NCI-H187 treated with DMSO at 0.1 percent for 48 hours (cell line): ENCODE results near the gene DHX32.
"Not testable (repeated sequence)": the region's sequence is repeated elsewhere in the genome, so short reads cannot be mapped to it uniquely, and the experiment has no call there.

Experiments used
- DNase-seq: peaks from one replicate; lab custom pipeline; 2025; lab: John Stamatoyannopoulos, UW

Gene DHX32, protein sequence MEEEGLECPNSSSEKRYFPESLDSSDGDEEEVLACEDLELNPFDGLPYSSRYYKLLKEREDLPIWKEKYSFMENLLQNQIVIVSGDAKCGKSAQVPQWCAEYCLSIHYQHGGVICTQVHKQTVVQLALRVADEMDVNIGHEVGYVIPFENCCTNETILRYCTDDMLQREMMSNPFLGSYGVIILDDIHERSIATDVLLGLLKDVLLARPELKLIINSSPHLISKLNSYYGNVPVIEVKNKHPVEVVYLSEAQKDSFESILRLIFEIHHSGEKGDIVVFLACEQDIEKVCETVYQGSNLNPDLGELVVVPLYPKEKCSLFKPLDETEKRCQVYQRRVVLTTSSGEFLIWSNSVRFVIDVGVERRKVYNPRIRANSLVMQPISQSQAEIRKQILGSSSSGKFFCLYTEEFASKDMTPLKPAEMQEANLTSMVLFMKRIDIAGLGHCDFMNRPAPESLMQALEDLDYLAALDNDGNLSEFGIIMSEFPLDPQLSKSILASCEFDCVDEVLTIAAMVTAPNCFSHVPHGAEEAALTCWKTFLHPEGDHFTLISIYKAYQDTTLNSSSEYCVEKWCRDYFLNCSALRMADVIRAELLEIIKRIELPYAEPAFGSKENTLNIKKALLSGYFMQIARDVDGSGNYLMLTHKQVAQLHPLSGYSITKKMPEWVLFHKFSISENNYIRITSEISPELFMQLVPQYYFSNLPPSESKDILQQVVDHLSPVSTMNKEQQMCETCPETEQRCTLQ

DNA sequence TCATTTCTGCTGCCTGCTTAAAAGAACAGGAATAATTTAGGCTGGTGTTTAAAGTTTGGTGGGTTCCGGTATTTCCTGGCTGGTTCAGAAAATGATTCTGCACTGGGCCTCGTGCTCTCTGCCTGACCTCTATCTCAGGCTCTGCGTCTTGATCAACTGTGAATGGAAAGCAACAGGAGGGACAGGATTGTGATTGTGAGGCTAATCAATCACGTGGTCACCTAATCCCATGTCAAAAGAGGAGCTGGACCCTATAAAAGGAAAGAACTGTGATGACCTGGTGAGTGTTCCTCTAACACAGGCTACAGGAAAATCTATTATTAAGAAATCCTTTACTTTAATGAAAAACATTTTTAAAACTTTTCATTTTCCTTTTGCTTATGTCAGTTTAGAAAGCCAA, at the start of gene DHX32:
DHX32 (minus strand) TSS at position 101 of the 400 bp plus-strand sequence. CDS start 468 bp downstream, outside the sequence.
- DNase-seq: no peak

DNA sequence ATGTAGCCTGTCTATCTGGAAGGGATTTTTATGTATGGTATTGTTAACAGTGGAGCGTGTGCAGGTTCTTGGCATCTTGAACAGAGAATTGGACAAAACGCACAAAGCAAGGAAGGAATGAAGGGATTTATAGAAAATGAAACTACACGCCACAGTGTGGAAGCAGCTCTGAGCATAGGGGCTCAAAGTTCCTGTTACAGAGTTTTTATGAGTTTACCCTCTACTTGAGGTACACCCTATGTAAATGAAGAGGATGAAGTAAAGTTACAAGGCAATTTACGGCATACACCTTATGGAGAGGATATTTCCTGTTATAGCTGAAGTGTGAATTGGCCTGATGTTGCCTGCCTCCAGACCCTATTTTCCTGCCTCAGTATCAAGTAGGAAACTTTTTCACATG, 48.5 kb upstream of the DHX32 start:
- no peak for DNase-seq

DNA sequence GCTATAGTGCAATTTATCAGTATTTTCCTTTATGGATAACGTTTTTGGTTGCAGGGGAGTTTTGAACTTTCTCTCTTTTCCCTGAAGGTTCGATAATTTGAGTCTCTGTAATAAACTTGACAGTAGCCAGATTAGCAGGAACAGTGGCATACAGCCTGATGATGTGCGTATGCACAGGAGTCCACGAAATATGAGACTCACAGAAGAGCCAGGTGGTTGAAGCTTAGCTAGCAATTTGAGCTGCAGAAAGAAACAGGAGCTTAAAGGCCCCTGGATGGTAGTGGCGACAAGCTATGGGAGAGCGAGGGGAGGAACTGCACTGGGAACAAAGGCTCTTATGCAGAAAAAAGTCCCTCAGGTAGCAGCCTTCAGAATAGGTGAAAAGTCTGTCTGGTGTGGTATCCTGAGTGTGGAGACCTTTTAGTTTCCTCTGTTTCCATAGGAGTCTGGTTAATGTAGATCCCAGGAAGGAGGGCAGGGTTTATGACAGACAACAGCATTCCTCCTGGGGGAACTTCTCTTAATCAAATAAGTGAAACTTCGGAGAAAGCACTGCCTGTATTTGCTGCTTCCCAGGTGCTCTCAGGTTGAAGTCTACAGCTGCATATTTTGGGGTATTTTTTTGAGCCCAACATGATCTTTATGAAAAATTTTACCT, 48.0 kb upstream of the DHX32 start:
- no peak for DNase-seq

DNA sequence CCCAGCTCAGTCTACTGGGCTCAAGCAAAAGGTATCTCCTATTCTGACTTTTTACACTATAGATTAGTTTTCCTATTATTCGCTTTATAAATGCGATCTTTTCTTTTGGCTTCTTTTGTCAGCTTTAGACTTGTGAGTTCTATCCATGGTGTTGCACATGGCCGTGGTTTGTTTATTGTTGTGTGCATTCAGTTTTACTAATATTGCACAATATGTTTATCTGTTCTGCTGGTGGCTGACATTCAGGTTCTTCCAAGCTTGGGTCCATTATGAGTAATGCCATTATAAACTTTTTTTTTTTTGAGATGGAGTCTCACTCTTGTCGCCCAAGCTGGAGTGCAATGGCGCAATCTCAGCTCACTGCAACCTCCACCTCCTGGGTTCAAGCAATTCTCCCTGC, 46.2 kb upstream of the DHX32 start:
- DNase-seq: not testable (repeated sequence)

DNA sequence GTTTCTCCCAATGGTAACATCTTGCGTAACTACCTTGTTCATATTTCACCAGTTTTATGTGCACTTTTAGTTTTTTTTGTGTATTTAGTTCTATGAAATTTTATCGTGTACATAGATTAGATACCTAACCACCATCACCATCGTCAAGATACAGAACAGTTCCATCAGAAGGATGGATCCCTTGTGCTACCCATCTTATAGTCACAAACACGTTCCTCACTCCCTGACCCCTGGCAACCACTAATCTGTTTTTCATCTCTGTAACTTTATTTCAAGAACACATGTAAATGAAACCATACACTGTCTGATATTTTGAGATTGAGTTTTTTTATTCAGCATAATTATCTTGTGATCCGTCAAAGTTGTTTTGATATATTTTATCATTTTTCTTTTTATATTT, 45.2 kb upstream of the DHX32 start:
- DNase-seq: no peak

DNA sequence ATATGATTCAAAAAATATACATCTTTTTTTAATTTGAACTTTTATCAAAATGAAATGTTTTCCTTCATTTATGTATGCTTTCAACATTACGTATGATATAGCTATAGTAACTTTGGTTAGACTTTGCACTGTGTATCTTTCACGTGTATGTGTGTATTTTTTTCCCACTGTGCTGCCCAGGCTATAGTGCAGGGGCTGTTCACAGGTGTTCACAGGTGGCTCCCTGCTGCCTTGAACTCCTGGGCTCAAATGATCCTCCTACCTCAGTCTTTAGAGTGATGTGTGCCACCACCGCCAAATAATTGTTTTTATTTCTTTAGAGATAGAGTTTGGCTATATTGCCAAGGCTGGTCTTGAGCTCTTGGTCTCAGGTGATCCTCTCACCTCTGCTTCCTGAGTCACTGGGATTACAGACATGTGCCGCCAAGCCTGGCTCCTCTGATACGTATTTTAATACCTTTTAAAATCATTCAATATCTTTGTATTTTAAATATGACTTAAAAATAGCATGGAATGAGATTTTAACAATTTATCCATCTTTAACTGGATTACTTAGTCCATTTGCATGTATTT, 44.3 kb upstream of the DHX32 start:
- no peak for DNase-seq

DNA sequence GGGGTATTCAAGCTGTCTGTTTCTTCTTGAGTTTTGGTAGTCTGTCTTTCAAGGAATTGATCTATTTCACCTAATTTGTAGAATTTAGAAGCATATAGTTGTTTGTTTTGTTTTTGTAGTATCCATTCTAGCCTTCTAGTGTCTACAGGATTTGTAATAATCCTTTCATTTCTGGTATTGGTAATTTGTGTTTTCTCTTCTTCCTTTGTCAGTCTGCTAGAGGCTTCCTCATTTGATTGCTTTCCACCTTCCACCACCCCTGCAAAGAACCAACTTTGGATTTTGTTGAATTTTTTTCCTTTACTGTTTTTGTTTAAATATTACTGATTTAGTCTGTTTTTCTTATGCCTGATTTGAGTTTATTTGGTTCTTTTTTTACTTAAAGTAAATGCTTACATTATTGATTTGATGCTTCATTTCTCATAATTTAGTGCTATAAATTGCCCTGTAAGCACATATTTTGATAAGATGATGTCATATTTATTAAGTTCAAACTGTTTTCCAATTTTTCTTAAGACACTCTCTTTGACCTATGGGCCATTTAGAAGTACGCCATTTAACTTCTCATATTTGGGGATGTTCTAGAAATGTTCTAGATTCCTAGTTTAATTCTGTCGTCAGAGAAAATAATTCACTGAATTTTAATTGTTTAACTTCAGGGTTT, 40.7 kb upstream of the DHX32 start:
- DNase-seq: not testable (repeated sequence)

DNA sequence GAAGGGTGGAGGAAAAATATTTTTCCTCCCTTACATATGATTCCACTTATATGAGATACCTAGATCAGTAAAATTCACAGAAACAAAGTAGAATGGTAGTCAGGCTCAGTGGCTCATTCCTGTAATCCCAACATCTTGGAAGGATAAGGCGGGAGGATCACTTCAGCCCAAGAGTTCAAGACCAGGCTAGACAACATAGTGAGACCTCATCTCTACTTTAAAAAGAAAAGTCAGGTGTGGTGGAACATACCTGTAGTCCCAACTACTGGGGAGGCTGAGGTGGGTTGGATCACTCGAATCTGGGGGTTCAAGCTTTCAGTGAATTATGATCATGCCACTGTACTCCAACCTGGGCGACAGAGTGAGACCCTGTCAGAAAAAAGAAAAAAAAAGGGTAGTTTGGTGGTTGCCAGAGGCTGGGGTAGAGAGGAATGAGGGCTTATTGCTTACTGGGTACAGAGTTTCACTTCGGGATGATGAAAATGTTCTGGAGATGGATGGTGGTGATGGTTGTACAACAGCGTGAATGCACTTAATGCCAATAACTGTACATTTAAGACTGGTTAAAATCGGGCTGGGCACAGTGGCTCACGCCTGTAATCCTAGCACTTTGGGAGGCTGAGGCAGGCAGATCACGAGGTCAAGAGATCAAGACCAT, 36.7 kb upstream of the DHX32 start:
- not testable (repeated sequence) for DNase-seq

DNA sequence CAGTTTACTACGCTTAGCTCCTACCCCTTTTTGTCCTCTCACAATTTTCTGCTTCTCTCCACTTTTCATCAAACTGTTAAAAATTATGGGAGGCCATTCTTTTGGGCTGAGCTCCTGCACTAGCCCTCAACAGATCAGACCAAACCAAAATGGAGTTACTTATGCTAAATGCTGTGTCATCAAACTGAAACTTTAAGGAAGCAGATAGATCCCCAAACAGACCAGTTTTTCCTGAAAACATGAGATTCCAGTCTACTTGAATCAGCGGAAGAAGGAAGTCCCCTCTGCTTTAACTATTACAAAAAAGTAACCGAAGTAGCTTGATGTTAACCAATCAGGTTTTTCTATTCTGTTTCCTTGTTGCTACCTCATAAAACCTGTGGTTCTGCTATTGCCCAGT, 35.9 kb upstream of the DHX32 start:
- no peak for DNase-seq

DNA sequence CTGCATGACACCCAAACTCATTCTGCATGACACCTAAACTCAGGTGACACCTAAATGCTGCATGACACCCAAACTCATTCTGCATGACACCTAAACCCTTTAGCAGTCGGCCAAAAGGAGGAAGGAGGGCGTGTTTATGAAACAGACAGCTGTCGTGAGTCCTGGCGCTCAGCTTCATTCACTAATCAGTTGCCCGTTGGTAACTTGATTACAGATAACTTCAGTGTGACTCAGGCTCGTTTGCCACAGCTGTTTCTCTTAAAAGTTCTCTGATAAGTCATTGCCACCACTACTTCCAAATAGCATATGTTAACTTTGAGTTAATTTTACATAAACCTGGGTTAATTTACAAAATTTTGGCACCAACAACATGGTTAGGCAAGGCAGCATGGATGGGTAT, 32.2 kb upstream of the DHX32 start:
- DNase-seq: not testable (repeated sequence)

DNA sequence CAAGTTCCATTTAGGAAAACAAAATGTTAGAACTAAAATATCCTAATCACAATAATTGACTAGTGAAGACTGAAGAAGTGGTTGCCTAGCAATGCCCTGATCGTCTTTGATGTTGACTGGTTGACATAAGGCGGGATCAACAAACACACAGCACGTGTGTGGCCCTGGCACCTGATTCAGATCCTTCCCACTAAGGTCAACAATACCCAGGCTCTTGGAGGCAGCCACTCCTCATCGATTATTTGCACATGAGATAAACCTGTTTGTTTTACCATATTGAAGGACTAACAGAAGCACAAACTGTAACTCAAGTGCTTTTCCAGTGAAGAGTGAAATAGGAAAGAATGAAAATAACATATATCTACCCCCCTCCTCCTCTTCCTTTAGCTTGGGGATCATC, 30.9 kb upstream of the DHX32 start:
- no peak for DNase-seq

DNA sequence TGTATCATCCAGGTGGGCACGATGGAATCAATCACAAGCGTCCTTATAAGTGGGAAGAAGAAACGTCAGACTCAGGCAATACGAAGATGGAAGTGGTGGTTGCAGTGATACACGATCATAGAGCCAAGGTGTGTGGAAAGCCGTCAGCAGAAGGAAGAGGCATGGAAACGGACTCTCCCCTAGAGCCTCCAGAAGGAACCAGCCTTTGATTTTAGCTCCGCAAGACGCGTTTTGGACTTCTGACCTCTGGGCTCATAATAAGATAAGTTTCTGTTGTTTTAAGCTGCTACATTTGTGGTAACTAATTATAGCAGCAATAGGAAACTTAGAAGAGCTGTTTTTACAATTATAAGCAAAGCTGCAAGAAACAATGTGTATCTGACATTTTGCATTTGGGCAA, 30.1 kb upstream of the DHX32 start:
- DNase-seq: no peak

DNA sequence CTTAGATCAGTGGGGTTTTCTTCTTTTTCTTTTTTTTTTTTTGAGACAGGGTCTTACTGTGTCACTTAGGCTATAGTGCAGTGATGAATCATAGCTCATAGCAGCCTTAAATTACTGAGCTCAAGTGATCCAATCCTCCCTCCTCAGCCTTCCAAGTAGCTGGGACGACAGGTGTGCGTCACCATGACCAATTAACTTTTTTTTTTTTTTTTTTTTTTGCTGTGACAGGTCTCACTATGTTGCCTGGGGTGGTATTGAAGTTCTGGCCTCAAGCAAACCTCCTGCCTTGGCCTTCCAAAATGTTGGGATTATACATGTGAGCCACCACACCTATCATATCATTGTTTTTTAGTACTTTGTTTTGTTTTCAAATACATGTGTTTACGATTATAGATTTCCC, 28.4 kb upstream of the DHX32 start:
- not testable (repeated sequence) for DNase-seq

DNA sequence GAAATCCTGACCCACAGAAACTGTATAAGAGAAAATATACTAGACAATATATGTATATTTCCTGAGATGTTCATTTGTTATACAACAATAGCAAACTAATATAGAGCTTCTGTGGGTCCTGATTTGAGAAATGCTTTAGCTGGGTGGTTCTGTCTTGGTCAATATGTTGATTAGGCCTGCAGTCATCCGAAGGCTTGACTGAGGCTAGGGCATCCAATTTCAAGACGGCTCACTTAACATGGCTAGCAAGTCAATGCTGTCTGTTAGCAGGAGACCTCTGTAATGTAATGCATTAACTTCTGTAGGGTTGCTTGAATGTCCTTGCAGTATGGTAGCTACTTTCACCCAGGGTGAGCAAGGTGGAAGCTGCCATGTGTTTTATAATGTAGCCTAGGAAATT, 27.7 kb upstream of the DHX32 start:
- DNase-seq: not testable (repeated sequence)

DNA sequence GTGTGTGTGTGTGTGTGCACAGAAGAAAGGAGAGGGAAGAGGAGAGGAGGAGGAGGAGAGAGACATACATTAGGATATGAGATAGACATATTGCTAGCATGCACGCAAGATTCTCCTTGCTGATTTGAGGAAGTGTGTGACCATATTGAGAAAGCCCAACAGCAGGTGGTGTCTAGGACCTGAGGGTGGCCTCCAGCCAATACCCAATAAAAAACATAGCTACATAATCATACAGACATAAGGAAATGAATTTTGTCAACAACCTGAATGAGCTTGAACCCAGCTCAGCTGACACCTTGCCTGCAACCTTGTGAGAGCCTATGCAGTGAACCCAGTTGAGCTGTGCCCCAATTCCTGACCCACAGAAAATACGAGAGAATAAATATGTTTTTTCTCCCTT, 26.5 kb upstream of the DHX32 start:
- not testable (repeated sequence) for DNase-seq

DNA sequence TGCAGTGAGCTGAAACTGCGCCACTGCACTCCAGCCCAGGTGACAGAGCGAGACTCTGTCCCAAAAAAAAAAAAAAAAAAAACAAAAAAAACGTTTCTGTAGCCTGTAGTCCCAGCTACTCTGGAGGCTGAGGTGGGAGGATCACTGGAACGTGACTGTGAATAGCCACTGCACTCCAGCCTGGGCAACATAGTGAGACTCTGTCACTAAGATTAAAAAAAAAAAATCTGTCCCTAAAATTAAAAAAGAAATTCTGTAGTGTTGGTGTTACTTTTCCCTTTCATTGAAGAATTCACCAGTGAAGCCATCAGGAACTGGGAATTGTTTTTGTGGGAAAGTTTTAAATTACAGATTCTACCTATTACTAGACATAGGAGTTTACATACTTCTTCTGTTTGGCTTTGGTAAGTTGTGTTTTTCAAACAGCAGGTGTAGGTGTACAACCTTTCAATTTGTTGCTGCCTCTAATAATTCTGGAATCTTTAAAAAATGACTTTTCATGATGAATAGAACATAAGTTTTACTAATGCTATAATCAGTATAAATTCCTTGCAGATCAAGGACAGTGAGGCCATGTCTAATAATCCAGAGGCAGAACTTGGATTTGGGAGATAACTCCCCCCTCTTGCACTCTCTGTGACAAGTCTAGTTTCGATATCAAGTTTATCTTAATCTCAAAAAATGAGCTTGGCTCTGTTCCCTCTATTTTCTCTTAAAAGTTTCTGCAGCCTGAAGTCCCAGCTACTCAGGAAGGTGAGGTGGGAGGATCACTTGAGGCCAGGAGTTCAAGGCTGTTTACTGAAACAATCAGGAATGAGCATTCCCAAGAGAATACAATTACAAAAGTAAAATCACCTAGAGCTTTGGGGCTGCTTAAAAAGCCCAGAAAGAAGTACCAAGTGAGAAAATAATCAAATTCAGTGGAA, 24.2 kb upstream of the DHX32 start:
- DNase-seq: not testable (repeated sequence)

DNA sequence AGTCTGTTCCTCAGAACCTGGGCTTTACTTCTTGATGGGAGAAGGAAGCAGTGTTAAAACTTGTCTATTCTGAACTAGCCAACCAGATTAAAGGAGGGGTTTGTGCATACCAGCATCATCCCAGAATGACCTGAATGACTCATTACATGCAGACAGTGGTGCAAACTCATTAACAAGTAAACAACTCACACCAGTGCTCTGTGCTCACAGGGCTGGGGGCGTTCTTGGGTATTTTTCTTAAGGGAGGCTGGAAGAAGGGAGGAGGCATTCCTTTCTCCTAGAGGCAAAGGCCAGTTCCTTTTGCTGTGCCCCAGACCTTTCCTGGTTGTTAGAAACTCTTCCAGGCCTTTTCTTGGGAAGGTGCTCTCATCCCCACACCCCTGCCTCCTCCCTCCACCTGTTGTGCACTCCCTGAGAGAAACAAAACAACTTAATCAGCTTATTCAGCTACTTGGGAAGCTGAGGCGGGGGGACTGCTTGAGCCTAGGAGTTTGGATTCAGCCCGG, 22.1 kb upstream of the DHX32 start:
- not testable (repeated sequence) for DNase-seq

DNA sequence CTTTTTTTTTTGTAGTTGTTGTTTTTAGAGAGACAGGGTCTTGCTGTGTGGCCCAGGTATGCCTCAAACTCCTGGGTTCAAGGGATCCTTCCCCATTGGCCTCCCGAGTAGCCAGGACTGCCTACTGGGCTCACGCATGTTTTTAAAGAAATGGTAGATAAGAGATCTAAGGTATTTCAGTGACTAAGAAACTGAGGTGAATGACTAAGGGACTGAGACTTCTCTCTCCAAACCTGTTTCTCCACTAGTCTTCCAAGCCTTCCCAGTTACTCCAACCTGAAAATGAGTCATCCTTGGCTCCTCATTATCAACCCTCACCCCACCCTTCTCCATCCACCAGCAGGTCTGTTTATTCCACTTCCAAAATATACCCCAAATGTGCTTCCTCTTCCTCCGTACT, 19.9 kb upstream of the DHX32 start:
- not testable (repeated sequence) for DNase-seq

DNA sequence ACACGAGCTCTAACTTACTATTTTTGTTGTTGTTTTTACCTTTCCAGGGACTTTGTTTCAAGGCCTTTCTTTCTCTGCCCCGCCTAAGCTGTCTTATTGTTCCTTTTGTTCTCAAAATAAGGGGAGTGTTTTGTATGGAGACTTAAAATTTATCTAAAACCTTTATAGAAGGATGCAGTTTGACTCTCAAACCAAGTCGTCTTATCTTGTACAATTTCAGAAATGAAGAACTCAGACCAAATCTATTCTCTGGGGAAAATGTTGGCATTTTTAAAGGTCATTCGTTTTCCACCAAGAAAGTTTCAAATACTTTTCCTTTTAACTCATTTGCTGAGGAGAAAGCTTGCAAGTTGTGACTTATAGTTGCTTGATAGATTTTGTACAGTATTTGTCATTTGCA, 16.2 kb upstream of the DHX32 start:
- not testable (repeated sequence) for DNase-seq
